Ovary (tissue), 3 donors: ENCODE results near the gene NFKBIE.

Experiments
- CTCF ChIP-seq, 3 donors: fragments of 450-650 bp in 2 of 3; fragments of 200-600 bp in 1 of 3; IDR thresholded peaks; one replicate each; pipeline versions ENCODE4 v1.5.1 to v1.8.0; 2016 to 2022; ENCODE audit warnings: antibody characterized with exemption in 3 of 3, mild to moderate bottlenecking in 1 of 3
- EP300 ChIP-seq: sonication (generic); formaldehyde crosslinking; IDR thresholded peaks from one replicate; pipeline ENCODE4 v1.6.1; 2017; ENCODE audit warnings: antibody characterized with exemption
- POLR2A ChIP-seq: fragments of 450-650 bp; IDR thresholded peaks from one replicate; pipeline ENCODE4 v1.6.1; 2017; ENCODE audit warnings: antibody characterized with exemption, mild to moderate bottlenecking, moderate library complexity
- donor health status: DM: no; HTN: no; CAD: no.

- no peak for TF ChIP-seq EP300
- no peak for TF ChIP-seq CTCF (IDR thresholded peaks at IDR 0.05)
- TF ChIP-seq POLR2A, result no peak
These were observed 10.0 kb upstream of the NFKBIE start for GRCh38 chr6:44275271-44275748.
